HG03571 (cell line): ENCODE results near the gene HGFAC.

Experiments used
- ATAC-seq: cut with Tn5 transposase; IDR thresholded peaks from one replicate; pipeline ENCODE4 v1.9.1; 2021; ENCODE audit not compliant: unreplicated experiment

Gene HGFAC

GRCh38 chr4:3484057-3484973, 42.5 kb downstream of the HGFAC start:
- no peak for ATAC-seq

- no peak for ATAC-seq
These were observed 43.4 kb downstream of the HGFAC start for GRCh38 chr4:3485011-3485791.

DNA sequence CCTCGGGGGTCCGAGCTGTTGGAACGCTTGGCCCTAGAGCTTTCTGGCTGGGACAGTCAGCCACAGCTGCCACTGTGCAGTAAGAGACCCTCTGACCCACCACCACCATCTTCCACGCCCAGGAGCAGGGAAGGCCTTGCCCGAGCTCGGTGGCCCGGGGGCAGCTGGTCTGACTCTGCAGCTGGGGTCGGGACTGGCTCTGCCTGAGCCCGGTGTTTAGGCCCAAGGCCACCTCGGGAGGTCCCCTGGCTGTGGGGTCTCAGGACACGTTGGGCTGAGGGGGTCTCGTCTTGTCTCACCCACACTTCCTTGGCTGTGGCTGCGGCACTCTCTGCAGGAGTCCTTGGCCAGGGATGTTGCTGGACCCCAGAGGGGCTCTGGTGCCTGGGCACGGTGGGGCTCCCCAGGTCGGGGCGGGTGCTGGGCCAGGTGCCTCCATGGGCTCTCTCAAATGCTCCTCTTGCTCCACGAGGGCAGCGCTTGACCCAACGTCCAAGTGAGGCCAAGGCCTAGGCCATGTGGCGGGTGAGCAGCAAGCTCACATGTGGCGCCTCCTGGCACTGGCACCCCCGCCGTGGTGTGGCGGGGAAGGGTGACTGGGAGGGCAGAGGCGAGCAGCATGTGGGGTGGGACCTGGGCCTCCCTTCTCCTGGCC, 44.2 kb downstream of the HGFAC start:
- no peak for ATAC-seq

GRCh38 chr4:3486541-3487540, 45.1 kb downstream of the HGFAC start:
- ATAC-seq: no peak

GRCh38 chr4:3487861-3488260, 46.1 kb downstream of the HGFAC start:
- ATAC-seq: no peak

- no peak for ATAC-seq
These were observed 47.1 kb downstream of the HGFAC start for GRCh38 chr4:3488820-3489219.

- ATAC-seq: no peak
These were observed 47.7 kb downstream of the HGFAC start for GRCh38 chr4:3489451-3489962.

- ATAC-seq: no peak
These were observed 50.1 kb downstream of the HGFAC start for GRCh38 chr4:3491681-3492405.

DNA sequence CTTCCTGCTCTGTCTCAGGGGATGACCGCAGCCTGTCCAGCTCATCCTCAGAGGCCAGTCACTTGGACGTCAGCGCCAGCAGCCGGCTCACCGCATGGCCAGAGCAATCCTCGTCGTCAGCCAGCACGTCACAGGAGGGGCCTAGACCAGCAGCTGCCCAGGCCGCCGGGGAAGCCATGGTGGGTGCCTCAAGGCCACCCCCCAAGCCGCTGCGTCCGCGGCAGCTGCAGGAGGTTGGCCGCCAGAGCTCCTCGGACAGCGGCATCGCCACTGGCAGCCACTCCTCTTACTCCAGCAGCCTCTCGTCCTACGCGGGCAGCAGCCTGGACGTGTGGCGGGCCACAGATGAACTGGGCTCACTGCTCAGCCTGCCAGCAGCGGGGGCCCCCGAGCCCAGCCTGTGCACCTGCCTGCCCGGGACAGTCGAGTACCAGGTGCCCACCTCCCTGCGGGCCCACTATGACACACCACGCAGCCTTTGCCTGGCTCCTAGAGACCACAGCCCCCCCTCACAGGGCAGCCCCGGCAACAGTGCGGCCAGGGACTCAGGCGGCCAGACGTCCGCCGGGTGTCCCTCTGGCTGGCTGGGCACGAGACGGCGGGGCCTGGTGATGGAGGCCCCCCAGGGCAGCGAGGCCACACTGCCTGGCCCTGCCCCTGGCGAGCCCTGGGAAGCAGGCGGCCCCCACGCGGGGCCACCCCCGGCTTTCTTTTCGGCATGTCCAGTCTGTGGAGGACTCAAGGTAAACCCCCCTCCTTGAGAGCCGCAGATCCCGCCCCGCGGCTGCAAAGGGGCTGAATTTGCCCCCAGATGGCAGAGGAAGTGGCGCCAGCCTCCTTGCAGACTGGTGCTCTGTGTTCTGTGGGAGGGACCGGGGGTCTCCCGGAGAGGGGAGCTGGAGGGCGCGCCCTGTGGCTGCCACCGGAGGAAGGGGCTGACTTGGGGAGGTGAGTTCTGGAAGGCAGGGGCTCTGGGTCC, 51.3 kb downstream of the HGFAC start:
- no peak for ATAC-seq

GRCh38 chr4:3493720-3494461, 52.1 kb downstream of the HGFAC start:
- no peak for ATAC-seq

- no peak for ATAC-seq
These were observed 52.7 kb downstream of the HGFAC start for GRCh38 chr4:3494462-3494871.

GRCh38 chr4:3495204-3495975, 53.6 kb downstream of the HGFAC start:
- no peak for ATAC-seq

GRCh38 chr4:3496021-3496420, 54.3 kb downstream of the HGFAC start:
- ATAC-seq: no peak

DNA sequence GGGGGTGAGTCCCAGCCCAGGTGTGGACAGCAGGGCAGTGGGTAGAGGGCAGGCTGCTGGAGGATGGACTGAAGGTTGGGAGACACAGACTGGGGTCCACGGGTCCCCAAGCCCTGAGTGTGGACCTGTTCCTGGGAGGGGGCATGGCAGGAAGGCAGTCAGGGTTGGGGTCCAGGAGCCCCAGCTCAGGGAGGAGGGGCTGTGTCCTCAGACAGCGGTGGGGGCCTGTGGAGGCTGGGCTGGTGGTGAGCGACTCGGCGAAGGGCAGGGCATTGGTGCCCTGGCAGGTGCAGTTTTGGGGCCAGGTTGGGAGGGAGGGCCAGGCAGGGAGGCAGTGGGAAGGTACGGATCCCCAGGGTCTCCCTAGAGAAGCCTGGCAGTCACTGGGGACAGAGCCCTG, 55.3 kb downstream of the HGFAC start:
- ATAC-seq: no peak

- ATAC-seq: no peak
These were observed 56.0 kb downstream of the HGFAC start for GRCh38 chr4:3497523-3498389.

DNA sequence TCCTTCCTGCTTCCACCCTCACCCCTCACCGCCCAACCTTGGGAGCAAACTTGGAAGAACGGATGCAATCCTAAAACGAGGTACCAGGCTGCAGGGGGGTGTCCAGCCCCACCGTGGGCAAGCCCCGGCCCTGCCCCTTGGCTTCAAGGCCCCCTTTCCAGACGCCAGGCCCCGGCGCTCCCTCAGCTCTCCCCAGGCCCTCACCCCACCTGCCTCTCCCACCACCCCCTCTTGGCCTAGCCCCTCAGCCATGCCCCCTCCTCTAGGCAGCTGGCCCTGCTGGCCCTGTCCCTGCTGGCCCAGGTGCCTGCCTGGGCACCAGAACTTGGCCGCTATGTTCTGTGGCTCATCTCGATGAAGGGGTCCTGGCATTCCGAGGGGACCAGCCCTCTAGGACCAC, 56.6 kb downstream of the HGFAC start:
- no peak for ATAC-seq
